ENCODE results near the gene MAP1B. TPM values are rescaled to one million over a fixed set of nuclear protein-coding genes. Genes with fewer than 3 reads are reported as not detected.

Gene MAP1B
- total and polyA plus RNA-seq, 9 of the 15 experiments (the other 6 are each of a cell fraction or from before 2014, with no cell fraction given), result 5.2 to 66.1 (median 17.3) TPM

DNA sequence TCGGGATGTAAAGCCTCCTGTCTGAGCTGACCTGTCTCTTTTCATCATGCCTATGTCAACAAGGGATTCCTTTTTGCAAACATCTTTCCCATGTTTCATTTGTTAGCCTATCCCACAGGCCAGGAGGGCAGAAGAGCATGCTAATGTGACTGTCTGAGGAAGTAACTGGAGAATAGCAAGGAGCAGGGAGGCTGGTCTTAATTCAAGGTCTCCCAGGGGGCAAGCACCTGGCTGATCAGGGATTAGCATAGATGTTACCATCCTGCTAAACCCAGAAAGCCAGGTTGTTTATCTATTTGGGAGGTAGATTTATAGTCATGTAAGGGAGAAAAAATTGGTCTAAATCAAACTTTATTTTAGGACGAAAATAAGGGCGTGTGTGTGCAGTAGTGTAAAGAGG, 36.7 kb upstream of the MAP1B start (continued):
- TF ChIP-seq FOXK1 (CRISPR knock-in tag; IDR thresholded peaks at IDR 0.05; ENCODE audit: borderline replicate concordance), result no peak
- TF ChIP-seq HBP1 (CRISPR knock-in tag; IDR thresholded peaks at IDR 0.05), result no peak
- no peak for TF ChIP-seq DEAF1 (CRISPR knock-in tag; IDR thresholded peaks at IDR 0.05)
- no peak for TF ChIP-seq ZNF644 (tag; IDR thresholded peaks at IDR 0.05; ENCODE audit: low read depth)
- TF ChIP-seq NRF1 (conservative IDR thresholded peaks at IDR 0.05 in 1 of 2, IDR thresholded peaks at IDR 0.05 in 1 of 2), result no peak
- no peak for TF ChIP-seq HNRNPK (IDR thresholded peaks at IDR 0.05; ENCODE audit: low read depth, low read length, poor library complexity, severe bottlenecking)
- TF ChIP-seq ZNF12 (CRISPR knock-in tag; IDR thresholded peaks at IDR 0.05), result no peak
- TF ChIP-seq, protein P1, sequence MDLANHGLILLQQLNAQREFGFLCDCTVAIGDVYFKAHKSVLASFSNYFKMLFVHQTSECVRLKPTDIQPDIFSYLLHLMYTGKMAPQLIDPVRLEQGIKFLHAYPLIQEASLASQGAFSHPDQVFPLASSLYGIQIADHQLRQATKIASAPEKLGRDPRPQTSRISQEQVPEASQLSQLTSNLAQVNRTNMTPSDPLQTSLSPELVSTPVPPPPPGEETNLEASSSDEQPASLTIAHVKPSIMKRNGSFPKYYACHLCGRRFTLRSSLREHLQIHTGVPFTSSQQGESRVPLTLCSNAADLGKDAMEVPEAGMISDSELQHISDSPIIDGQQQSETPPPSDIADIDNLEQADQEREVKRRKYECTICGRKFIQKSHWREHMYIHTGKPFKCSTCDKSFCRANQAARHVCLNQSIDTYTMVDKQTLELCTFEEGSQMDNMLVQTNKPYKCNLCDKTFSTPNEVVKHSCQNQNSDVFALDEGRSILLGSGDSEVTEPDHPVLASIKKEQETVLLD (IDR thresholded peaks at IDR 0.05), result no peak

Data from K562 (cell line).